Measurements from ENCODE around the gene COX20.

Gene COX20

GRCh38 chr1:244836135-244836521 lies 670 bp downstream of the COX20 start:
- no peak for TF ChIP-seq GATA1 (IDR thresholded peaks at IDR 0.05; ENCODE audit: low read depth, low read length)
- no peak for TF ChIP-seq POLR2A (IDR thresholded peaks at IDR 0.05; ENCODE audit: low read length)
- peak; percentile 60 to 69 for DNase-seq

GRCh38 chr1:244836584-244836983 lies 1.1 kb downstream of the COX20 start:
- DNase-seq: peak; percentile 35 to 51
- TF ChIP-seq POLR2A (IDR thresholded peaks at IDR 0.05; ENCODE audit: low read length) (no peak), GATA1 (IDR thresholded peaks at IDR 0.05; ENCODE audit: low read depth, low read length) (no peak)

GRCh38 chr1:244837597-244838258 lies 2.3 kb downstream of the COX20 start:
- peak; percentile 16 to 31 for DNase-seq
- no peak for TF ChIP-seq POLR2A (IDR thresholded peaks at IDR 0.05; ENCODE audit: low read length)
- TF ChIP-seq GATA1 (IDR thresholded peaks at IDR 0.05; ENCODE audit: low read depth, low read length): no peak

GRCh38 chr1:244839656-244840055 lies 4.2 kb downstream of the COX20 start:
- DNase-seq: peak; percentile 14 to 16
- no peak for TF ChIP-seq POLR2A (IDR thresholded peaks at IDR 0.05; ENCODE audit: low read length)
- no peak for TF ChIP-seq GATA1 (IDR thresholded peaks at IDR 0.05; ENCODE audit: low read depth, low read length)

GRCh38 chr1:244840219-244840794 lies 4.8 kb downstream of the COX20 start:
- TF ChIP-seq POLR2A (IDR thresholded peaks at IDR 0.05; ENCODE audit: low read length) (no peak), GATA1 (IDR thresholded peaks at IDR 0.05; ENCODE audit: low read depth, low read length) (no peak)
- DNase-seq: no peak

GRCh38 chr1:244841273-244841927 lies 5.9 kb downstream of the COX20 start:
- TF ChIP-seq GATA1 (IDR thresholded peaks at IDR 0.05; ENCODE audit: low read depth, low read length) (no peak), POLR2A (IDR thresholded peaks at IDR 0.05; ENCODE audit: low read length) (no peak)
- DNase-seq: no peak

GRCh38 chr1:244843148-244843978 lies 7.9 kb downstream of the COX20 start:
- no peak for DNase-seq
- TF ChIP-seq GATA1 (IDR thresholded peaks at IDR 0.05; ENCODE audit: low read depth, low read length): no peak
- no peak for TF ChIP-seq POLR2A (IDR thresholded peaks at IDR 0.05; ENCODE audit: low read length)

- no peak for DNase-seq
- TF ChIP-seq POLR2A (IDR thresholded peaks at IDR 0.05; ENCODE audit: low read length): peak; percentile 10
- TF ChIP-seq GATA1 (IDR thresholded peaks at IDR 0.05; ENCODE audit: low read depth, low read length): no peak
Measured at GRCh38 chr1:244844155-244845121, 9.0 kb downstream of the COX20 start.

- no peak for DNase-seq
- TF ChIP-seq POLR2A (IDR thresholded peaks at IDR 0.05; ENCODE audit: low read length) (peak; percentile 34), GATA1 (IDR thresholded peaks at IDR 0.05; ENCODE audit: low read depth, low read length) (no peak)
Measured at GRCh38 chr1:244846653-244847052, 11.2 kb downstream of the COX20 start.

GRCh38 chr1:244849189-244849866 lies 13.9 kb downstream of the COX20 start:
- no peak for DNase-seq
- TF ChIP-seq GATA1 (IDR thresholded peaks at IDR 0.05; ENCODE audit: low read depth, low read length) (no peak), POLR2A (IDR thresholded peaks at IDR 0.05; ENCODE audit: low read length) (peak; percentile 1)

GRCh38 chr1:244850099-244850852 lies 14.8 kb downstream of the COX20 start:
- no peak for TF ChIP-seq GATA1 (IDR thresholded peaks at IDR 0.05; ENCODE audit: low read depth, low read length)
- peak; percentile 12 for TF ChIP-seq POLR2A (IDR thresholded peaks at IDR 0.05; ENCODE audit: low read length)
- no peak for DNase-seq

- DNase-seq: no peak
- TF ChIP-seq POLR2A (IDR thresholded peaks at IDR 0.05; ENCODE audit: low read length): no peak
- TF ChIP-seq GATA1 (IDR thresholded peaks at IDR 0.05; ENCODE audit: low read depth, low read length): no peak
Measured at GRCh38 chr1:244850896-244851295, 15.4 kb downstream of the COX20 start.
